ENCODE results near the gene ARHGEF16. TPM values are rescaled to one million over a fixed set of nuclear protein-coding genes. Genes with fewer than 3 reads are reported as not detected.

ARHGEF16 gene
- total RNA-seq, 1 experiment from 2014 or later: 11.2 TPM

DNA sequence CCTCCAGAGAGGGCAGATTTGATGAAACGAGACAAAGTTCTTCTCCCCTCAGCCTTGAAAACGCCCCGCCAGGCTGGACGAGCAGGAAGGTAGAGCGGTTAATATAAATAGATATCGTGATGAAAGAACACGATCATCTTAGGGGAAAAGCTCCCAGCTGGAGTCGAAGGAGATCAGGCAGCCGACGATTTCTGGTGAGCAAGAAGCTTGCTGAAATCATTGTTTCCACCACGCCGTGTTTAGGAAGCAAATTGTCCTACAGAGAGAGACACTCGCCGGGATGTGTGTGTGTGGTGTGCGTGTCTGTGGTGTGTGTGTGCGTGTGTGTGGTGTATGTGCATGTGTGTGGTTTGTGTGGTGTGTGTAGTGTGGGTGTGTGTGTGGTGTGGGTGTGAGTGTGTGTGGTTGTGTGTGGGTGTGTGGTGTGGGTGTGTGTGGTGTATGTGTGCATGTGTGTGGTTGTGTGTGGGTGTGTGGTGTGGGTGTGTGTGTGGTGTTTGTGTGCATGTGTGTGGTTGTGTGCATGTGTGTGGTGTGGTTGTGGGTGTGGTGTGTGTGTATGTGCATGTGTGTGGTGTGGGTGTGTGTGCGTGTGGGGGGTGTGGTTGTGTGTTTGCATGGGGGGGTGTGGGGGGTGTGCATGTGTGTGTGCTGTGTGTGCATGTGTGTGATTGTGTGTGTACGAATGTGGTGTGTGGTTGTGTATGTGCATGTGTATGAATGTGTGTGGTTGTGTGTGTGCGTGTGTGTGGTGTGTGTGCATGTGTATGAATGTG, 44.9 kb upstream of the ARHGEF16 start:
- H3K27ac ChIP-seq (ENCODE audit: low read depth, low read length, poor library complexity, severe bottlenecking): no peak overlapping the region
- no peaks in the 10 kb centered on the region for H3K9me3 ChIP-seq (ENCODE audit: low read depth, low read length, poor library complexity, severe bottlenecking)
- no peaks in the 10 kb centered on the region for H3K4me1 ChIP-seq (ENCODE audit: insufficient read depth, low read length, poor library complexity, severe bottlenecking)
- no peaks in the 10 kb centered on the region for H3K36me3 ChIP-seq (ENCODE audit: insufficient read depth, low read length, poor library complexity, severe bottlenecking)
- no peaks in the 10 kb centered on the region for H3K27me3 ChIP-seq (replicated peaks; ENCODE audit: insufficient read depth, low read depth, low read length, poor library complexity)
- intact Hi-C loops (cut with micrococcal nuclease; ENCODE audit: unreplicated experiment): no loop called here
- no TSS peak for BruUV-seq (replicated peaks)
- ChIA-PET CTCF (no interaction called here), POLR2A (ENCODE audit: low non-redundant PET) (no interaction called here)
- TF ChIP-seq EZH2 (IDR thresholded peaks at IDR 0.05; ENCODE audit: borderline replicate concordance, low read depth, low read length, poor library complexity, severe bottlenecking): no peak
- TF ChIP-seq, protein P1, sequence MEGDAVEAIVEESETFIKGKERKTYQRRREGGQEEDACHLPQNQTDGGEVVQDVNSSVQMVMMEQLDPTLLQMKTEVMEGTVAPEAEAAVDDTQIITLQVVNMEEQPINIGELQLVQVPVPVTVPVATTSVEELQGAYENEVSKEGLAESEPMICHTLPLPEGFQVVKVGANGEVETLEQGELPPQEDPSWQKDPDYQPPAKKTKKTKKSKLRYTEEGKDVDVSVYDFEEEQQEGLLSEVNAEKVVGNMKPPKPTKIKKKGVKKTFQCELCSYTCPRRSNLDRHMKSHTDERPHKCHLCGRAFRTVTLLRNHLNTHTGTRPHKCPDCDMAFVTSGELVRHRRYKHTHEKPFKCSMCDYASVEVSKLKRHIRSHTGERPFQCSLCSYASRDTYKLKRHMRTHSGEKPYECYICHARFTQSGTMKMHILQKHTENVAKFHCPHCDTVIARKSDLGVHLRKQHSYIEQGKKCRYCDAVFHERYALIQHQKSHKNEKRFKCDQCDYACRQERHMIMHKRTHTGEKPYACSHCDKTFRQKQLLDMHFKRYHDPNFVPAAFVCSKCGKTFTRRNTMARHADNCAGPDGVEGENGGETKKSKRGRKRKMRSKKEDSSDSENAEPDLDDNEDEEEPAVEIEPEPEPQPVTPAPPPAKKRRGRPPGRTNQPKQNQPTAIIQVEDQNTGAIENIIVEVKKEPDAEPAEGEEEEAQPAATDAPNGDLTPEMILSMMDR (conservative IDR thresholded peaks at IDR 0.05; ENCODE audit: low read depth, low read length): no peak
- DNase-seq (ENCODE audit: low spot score): no peak
- H3K4me3 ChIP-seq (ENCODE audit: low read depth, low read length, poor library complexity, severe bottlenecking): no peak overlapping the region

DNA sequence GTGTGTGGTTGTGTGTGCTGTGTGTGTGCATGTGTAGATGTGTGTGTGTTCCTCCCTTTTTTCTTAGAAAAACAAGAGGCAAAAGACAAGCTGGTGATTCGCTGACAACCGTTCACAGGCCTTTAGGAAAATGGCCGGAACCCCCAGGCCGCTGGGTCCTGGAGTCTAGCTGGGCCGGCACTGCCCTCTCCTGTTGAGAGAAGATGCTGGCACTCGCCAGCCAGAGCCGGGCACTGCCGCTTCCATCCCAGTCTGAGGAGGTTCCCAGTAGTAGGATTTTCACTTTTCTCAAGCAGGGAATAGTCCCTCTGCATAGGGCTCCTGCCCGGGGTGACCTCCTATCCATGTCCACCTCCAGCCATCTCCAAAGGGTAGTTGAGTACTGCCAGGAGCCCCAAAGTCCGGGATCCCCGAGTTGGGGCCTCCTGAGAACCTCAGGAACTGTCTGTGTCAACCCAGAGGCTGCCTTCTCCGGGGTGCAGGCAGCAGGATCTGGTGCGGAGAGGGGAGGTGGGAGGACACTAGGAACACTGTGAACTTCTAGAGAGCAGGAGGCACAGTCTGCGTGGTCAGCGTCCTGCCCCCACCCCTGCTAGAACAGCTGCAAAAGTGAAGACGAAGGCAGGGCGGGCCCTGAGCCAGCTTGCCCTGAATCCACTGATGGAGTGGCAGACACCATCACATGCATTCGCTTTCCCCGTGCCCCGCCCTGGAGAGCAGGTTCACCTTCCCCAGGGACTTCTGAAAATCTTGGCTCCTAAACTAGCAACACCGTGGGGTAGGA, 44.1 kb upstream of the ARHGEF16 start:
- CTCF ChIA-PET: no interaction called here
- Histone ChIP-seq H3K27me3 (replicated peaks; ENCODE audit: insufficient read depth, low read depth, low read length, poor library complexity) (no peaks in the 10 kb centered on the region), H3K36me3 (ENCODE audit: insufficient read depth, low read length, poor library complexity, severe bottlenecking) (no peaks in the 10 kb centered on the region), H3K9me3 (ENCODE audit: low read depth, low read length, poor library complexity, severe bottlenecking) (no peaks in the 10 kb centered on the region), H3K27ac (ENCODE audit: low read depth, low read length, poor library complexity, severe bottlenecking) (no peak overlapping the region), H3K4me1 (ENCODE audit: insufficient read depth, low read length, poor library complexity, severe bottlenecking) (no peaks in the 10 kb centered on the region), H3K4me3 (ENCODE audit: low read depth, low read length, poor library complexity, severe bottlenecking) (no peak overlapping the region)
- intact Hi-C loops (cut with micrococcal nuclease; ENCODE audit: unreplicated experiment): no loop called here
- no TSS peak for BruUV-seq (replicated peaks)
- peak; percentile 49 for DNase-seq (ENCODE audit: low spot score)
- POLR2A ChIA-PET (ENCODE audit: low non-redundant PET): no interaction called here
- TF ChIP-seq EZH2 (IDR thresholded peaks at IDR 0.05; ENCODE audit: borderline replicate concordance, low read depth, low read length, poor library complexity, severe bottlenecking): no peak
- TF ChIP-seq, protein P1 (conservative IDR thresholded peaks at IDR 0.05; ENCODE audit: low read depth, low read length): peak; percentile 57

DNA sequence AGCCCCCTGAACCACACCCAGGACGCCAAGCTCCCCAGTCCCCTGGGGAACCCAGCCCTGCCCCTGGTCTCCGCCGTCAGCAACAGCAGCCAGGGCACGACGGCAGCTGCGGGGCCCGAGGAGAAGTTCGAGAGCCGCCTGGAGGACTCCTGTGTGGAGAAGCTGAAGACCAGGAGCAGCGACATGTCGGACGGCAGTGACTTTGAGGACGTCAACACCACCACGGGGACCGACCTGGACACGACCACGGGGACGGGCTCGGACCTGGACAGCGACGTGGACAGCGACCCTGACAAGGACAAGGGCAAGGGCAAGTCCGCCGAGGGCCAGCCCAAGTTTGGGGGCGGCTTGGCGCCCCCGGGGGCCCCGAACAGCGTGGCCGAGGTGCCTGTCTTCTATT, 42.7 kb upstream of the ARHGEF16 start:
- H3K36me3 ChIP-seq (ENCODE audit: insufficient read depth, low read length, poor library complexity, severe bottlenecking): no peaks in the 10 kb centered on the region
- H3K4me1 ChIP-seq (ENCODE audit: insufficient read depth, low read length, poor library complexity, severe bottlenecking): no peaks in the 10 kb centered on the region
- ChIA-PET CTCF (no interaction called here), POLR2A (ENCODE audit: low non-redundant PET) (no interaction called here)
- TF ChIP-seq, protein P1 (conservative IDR thresholded peaks at IDR 0.05; ENCODE audit: low read depth, low read length): no peak
- TF ChIP-seq EZH2 (IDR thresholded peaks at IDR 0.05; ENCODE audit: borderline replicate concordance, low read depth, low read length, poor library complexity, severe bottlenecking): no peak
- no TSS peak for BruUV-seq (replicated peaks)
- no peak for DNase-seq (ENCODE audit: low spot score)
- no peak overlapping the region for H3K4me3 ChIP-seq (ENCODE audit: low read depth, low read length, poor library complexity, severe bottlenecking)
- no peaks in the 10 kb centered on the region for H3K27me3 ChIP-seq (replicated peaks; ENCODE audit: insufficient read depth, low read depth, low read length, poor library complexity)
- H3K27ac ChIP-seq (ENCODE audit: low read depth, low read length, poor library complexity, severe bottlenecking): no peak overlapping the region
- intact Hi-C loops (cut with micrococcal nuclease; ENCODE audit: unreplicated experiment): no loop called here
- H3K9me3 ChIP-seq (ENCODE audit: low read depth, low read length, poor library complexity, severe bottlenecking): peaks cover 2% of the 10 kb centered on the region
